H7 (cell line): ENCODE results near the gene B4GALT1. TPM values are rescaled to one million over a fixed set of nuclear protein-coding genes. Genes with fewer than 3 reads are reported as not detected.
"Not testable (repeated sequence)": the region's sequence is repeated elsewhere in the genome, so short reads cannot be mapped to it uniquely, and the experiment has no call there.

Source experiments
- DNase-seq: peaks from one replicate; pipeline ENCODE4 v3.0.0; 2012
- H3K27me3 ChIP-seq: 2 replicates; pipeline ENCODE4 v1.6.0; 2011; ENCODE audit warnings: mild to moderate bottlenecking, low read length; ENCODE audit not compliant: control insufficient read depth, insufficient read depth
- H3K36me3 ChIP-seq: replicated peaks from 2 replicates; pipeline ENCODE4 v1.5.1; 2011; ENCODE audit warnings: low read length; ENCODE audit not compliant: control insufficient read depth, insufficient read depth
- H3K4me3 ChIP-seq: 2 replicates; pipeline ENCODE4 v1.5.1; 2011; ENCODE audit warnings: low read depth, mild to moderate bottlenecking, control low read depth, low read length, moderate library complexity; ENCODE audit not compliant: insufficient read depth
- total RNA-seq: library from RNA; depleted of rRNA; stranded (reverse); fragments of >200 nt; shearing (Covaris generic); gene quantifications from 2 replicates; pipeline ENCODE4 v1.2.3, GENCODE V29; 2014

Gene B4GALT1
- total RNA-seq, 1 experiment from 2014 or later, result 5.5 TPM

GRCh38 chr9:33172256-33173238 is 5.4 kb upstream of the B4GALT1 start:
- H3K36me3 ChIP-seq, result no peaks in the 10 kb centered on the region
- H3K4me3 ChIP-seq, result no peak overlapping the region
- peaks cover 9% of the 10 kb centered on the region for H3K27me3 ChIP-seq
- DNase-seq, result no peak

DNA sequence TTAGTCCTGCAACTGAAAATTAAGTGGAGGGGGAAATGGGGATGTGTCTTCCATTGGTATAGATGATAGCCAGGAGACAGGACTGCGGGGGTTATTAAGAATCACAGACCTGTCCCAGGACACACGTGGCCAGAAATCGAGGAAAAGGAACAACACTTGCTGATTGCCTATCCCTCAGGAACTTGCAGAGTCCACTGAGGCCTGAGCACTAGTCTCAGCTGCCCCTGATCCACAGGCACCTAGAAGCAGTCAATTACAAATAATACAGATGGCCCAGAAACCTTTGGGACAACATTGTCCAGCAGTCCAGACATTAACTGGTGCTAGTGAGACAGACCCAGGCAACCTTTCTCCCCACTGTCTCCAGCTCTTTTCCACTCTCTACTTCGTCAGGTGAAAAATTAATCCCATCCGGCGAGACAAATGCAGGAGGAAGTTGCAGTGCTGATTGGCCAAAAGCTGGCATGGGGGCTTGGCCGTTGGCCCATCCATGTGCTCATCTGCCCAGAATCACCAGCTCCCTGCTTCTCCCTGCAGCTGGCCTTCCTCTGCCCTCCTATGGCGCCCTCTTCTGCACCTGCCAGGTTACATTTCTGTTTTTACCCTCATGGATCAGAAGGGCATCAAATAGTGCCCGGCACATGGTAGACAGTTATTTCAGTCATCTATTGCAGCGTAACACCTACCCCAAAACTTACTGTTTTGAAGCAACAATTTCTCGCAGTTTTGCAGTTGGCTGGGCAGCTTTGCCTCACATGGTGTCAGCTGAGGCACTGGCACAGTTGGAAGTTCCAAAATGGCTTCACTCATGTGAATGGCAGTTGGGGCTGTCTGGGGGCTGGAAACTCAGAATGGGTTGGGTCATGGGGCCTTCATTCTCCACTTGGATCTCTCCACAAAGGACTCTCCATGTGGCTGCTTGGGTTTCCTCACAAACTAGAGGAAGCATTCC is 3.6 kb upstream of the B4GALT1 start:
- peak; percentile 65 for DNase-seq
- Histone ChIP-seq H3K27me3 (peaks cover 10% of the 10 kb centered on the region), H3K36me3 (no peaks in the 10 kb centered on the region), H3K4me3 (no peak overlapping the region)

GRCh38 chr9:33168941-33169544 is 1.9 kb upstream of the B4GALT1 start:
- peaks cover 10% of the 10 kb centered on the region for H3K27me3 ChIP-seq
- H3K36me3 ChIP-seq, result no peaks in the 10 kb centered on the region
- no peak for DNase-seq

DNA sequence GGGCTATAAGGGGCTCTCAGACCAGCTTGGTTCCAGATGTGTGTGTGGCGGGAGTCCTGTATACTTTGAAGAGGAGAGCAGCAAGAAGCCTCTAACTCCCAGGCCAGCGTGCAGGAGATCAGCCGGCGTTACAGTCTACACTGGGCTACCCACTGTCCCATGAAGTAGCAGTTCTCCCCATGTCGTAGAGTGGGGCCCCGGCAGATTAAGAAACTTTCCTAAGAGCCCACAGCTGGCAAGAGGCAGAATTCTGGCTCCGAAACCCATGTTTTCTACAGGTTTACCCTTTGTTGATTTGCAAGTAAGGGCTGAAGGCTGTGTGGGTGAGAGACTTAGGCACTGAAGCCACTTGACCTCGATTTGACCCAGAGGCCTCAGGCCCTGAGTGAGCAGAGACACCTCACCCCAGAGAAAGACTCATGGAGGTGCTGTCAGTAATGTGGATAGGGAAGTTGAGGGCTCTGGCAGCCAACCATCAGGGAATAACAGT is 881 bp upstream of the B4GALT1 start:
- peaks cover 10% of the 10 kb centered on the region for H3K27me3 ChIP-seq
- no peaks in the 10 kb centered on the region for H3K36me3 ChIP-seq
- peak overlapping the region; percentile 65 for H3K4me3 ChIP-seq
- no peak for DNase-seq

More at GRCh38 chr9:33168941-33169544, 1.9 kb upstream of the B4GALT1 start:
- no peak overlapping the region for H3K4me3 ChIP-seq

GRCh38 chr9:33166231-33167083 is 679 bp downstream of the B4GALT1 start:
- Histone ChIP-seq H3K36me3 (no peaks in the 10 kb centered on the region), H3K27me3 (peaks cover 10% of the 10 kb centered on the region), H3K4me3 (peak overlapping the region; percentile 81)
- peak; percentile 82 for DNase-seq

DNA sequence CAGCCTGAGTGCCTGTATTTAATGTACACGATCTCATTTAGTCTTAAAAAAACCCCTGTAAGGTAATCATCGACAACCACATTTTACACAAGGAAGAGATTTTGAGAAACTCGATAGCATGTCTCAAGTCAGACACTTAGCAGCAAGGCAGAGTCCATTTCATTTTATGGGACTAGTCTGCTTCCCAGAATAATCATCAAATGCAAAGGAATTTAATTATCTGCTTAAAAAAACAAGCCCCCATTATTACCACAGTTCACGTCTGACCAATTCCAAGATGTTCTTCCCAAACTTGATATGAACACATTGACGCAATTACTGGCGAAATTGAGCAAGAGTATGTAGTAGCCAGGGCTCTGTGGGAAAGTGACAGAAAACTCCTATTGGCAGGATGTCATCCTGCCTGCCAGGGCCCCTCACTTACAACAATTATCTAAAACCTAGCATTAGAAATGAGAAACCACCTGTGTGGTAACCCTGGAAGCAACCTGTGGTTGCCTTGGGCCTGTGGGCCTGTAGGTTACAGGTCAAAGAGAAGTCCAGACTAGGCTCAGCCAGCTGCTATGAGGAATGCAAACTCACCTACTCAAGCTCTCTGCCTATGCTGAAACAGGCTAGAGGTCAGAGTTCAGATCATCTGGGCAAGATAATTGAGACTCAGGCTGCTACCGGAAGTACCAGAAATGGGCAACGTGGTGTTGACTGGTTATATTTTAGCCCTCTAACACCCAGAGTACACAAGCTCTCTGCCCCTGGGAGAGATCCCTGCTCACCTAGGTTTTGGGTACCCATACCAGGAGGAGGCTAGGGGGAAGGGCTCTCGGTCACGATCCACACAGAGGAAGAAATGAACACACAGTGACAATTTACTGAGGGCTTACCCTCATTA is 1.6 kb downstream of the B4GALT1 start:
- Histone ChIP-seq H3K4me3 (peak overlapping the region; percentile 81), H3K27me3 (peaks cover 10% of the 10 kb centered on the region), H3K36me3 (no peaks in the 10 kb centered on the region)
- no peak for DNase-seq

DNA sequence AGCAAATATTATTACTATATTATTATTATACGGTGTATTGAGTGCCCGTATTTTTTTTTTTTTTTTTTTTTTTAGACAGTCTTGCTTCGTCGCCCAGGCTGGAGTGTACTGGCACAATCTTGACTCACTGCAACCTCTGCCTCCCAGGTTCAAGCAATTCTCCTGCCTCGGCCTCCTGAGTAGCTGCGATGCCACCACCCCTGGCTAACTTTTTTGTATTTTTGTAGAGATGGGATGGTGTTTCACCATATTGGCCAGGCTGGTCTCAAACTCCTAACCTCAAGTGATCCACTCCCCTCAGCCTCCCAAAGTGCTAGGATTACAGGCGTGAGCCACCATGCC is 2.2 kb downstream of the B4GALT1 start:
- not testable (repeated sequence) for DNase-seq, H3K36me3 ChIP-seq, H3K4me3 ChIP-seq
- peaks cover 10% of the 10 kb centered on the region for H3K27me3 ChIP-seq

- Histone ChIP-seq H3K4me3 (no peak overlapping the region), H3K27me3 (peaks cover 10% of the 10 kb centered on the region), H3K36me3 (no peaks in the 10 kb centered on the region)
- DNase-seq, result no peak
Measured at GRCh38 chr9:33164138-33164809, 2.9 kb downstream of the B4GALT1 start.

DNA sequence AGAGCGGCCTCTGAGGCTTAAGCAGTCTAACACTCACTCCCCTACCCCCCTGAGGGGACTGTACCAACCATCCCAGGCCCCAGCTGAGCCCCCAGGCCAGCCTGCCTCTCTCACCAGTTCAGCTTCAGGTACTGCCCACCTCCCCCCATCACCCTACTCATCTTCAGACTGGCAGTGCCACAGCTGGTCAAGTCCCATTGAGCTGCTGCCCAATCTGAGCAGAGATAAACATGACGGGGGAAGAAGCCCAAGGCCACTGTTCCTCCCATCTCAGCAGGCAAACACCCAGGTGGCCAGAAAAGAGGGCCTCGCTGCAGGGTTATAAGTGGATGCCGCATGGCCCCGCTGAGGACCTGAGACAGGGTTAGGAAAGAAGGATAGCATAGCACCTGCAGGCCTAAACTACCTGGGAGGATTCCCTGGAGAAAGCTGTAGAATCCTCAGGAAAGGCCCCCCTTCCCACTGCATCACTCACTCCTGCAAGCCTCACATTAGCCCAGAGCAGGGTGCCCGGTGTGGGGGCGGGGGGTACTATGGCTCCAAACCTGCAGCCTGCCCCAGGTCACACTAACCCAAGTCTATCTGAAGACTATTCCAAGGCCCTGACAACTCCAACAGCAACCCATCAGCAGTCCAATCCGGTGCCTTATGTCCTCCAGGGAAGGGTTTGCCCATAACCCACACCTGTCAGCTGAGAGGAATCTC is 3.6 kb downstream of the B4GALT1 start:
- peaks cover 10% of the 10 kb centered on the region for H3K27me3 ChIP-seq
- H3K4me3 ChIP-seq, result no peak overlapping the region
- H3K36me3 ChIP-seq, result no peaks in the 10 kb centered on the region
- no peak for DNase-seq

DNA sequence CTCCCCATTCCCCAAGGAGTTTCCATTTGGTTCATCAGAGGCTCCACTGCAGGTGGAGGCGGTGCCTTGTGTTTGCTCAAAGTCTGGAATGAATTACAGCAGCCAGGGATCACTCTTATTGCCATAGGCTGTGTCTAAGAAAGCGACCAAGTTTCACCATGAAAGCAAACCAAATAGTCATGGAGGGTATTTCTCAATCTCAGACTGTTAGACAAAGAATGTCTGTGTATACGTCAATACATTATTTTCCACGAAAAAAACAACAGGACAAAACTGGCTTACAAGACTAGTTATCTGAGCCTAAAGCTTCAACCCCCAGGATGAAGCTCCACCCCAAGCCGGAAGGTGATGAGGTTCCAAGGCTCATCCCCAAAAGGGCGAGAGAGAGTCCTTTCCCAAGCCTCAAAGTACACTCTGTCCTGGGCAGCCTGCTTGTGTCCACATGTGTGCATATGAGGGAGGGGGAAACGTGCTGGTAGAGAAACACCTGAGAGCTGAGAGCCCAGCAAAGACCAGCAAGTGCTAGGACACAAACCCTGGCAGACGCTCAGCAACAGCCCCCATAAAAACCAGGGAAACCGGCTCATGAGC is 4.3 kb downstream of the B4GALT1 start:
- no peak for DNase-seq
- Histone ChIP-seq H3K27me3 (peaks cover 4% of the 10 kb centered on the region; the same call in 1 of the 2 replicates), H3K4me3 (no peak overlapping the region), H3K36me3 (no peaks in the 10 kb centered on the region)

DNA sequence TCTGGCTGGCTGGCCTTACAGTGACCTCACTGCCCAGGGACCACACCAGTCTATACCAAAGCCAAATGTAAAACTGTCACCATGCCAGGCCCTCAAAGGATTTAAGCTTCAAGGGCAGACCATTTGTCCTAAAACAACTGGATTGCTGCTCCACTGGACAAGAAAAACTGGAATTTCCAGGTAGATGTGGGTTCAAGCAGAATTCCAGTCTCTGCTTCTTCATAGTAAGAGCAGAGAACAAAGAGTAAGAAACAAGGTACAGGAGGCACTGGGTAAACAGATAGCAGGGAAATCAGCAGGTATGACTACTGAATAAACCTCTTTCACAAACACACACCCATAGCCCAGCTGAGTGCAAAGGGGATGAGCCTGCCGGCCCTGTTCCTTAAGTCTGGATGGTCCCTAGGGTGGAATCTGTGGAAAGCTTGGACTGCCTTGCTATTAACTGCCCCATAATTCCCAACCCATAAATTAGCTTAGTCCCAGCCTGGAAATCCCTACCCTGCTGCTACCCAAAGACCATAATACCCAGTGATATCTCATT is 5.5 kb downstream of the B4GALT1 start:
- DNase-seq, result no peak
- no peaks in the 10 kb centered on the region for H3K36me3 ChIP-seq
- no peak overlapping the region for H3K4me3 ChIP-seq
- no peaks in the 10 kb centered on the region; the same call in 1 of the 2 replicates for H3K27me3 ChIP-seq
